ENCODE data around the gene NPRL2.

DNA sequence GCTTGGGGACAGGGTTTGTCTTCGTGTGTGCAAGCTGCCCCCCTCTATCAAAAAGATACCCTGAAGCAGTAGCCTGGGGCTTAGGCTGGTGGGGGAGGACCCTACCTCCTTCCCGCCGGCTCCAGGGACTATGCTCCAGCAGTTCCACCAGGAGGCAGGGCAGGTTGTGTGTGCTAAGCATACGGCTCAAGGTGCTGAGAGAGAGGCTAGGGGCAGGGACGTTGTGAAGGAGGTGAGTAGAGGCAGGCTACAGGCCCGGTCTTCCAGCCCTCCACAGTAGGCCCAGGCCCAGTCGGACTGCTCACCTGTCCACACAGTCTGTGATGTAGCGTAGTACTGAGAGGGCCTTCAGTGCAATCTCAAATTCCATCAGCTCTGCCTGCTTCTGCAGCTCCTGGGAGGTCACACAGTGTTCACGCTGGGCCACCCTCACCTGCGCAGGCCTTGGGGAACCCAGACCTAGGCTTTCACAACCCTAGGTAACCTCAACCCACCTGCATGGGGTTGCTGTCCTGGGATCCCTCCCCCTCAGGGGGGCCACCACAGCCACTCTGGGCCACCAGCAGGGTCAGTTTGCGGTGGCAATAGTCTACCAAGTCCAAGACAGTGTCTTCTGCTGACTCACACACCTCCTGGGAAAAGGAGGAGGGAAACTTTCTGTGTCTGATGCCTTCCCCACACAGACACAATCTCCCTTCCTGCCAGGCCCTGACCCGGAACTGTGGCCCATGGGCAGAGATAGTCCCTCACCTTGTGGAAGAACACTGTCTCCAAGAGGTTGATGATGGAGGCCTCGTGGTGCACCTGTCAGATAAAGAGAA, 7.6 kb downstream of the NPRL2 start:
- TF ChIP-seq, protein P1, sequence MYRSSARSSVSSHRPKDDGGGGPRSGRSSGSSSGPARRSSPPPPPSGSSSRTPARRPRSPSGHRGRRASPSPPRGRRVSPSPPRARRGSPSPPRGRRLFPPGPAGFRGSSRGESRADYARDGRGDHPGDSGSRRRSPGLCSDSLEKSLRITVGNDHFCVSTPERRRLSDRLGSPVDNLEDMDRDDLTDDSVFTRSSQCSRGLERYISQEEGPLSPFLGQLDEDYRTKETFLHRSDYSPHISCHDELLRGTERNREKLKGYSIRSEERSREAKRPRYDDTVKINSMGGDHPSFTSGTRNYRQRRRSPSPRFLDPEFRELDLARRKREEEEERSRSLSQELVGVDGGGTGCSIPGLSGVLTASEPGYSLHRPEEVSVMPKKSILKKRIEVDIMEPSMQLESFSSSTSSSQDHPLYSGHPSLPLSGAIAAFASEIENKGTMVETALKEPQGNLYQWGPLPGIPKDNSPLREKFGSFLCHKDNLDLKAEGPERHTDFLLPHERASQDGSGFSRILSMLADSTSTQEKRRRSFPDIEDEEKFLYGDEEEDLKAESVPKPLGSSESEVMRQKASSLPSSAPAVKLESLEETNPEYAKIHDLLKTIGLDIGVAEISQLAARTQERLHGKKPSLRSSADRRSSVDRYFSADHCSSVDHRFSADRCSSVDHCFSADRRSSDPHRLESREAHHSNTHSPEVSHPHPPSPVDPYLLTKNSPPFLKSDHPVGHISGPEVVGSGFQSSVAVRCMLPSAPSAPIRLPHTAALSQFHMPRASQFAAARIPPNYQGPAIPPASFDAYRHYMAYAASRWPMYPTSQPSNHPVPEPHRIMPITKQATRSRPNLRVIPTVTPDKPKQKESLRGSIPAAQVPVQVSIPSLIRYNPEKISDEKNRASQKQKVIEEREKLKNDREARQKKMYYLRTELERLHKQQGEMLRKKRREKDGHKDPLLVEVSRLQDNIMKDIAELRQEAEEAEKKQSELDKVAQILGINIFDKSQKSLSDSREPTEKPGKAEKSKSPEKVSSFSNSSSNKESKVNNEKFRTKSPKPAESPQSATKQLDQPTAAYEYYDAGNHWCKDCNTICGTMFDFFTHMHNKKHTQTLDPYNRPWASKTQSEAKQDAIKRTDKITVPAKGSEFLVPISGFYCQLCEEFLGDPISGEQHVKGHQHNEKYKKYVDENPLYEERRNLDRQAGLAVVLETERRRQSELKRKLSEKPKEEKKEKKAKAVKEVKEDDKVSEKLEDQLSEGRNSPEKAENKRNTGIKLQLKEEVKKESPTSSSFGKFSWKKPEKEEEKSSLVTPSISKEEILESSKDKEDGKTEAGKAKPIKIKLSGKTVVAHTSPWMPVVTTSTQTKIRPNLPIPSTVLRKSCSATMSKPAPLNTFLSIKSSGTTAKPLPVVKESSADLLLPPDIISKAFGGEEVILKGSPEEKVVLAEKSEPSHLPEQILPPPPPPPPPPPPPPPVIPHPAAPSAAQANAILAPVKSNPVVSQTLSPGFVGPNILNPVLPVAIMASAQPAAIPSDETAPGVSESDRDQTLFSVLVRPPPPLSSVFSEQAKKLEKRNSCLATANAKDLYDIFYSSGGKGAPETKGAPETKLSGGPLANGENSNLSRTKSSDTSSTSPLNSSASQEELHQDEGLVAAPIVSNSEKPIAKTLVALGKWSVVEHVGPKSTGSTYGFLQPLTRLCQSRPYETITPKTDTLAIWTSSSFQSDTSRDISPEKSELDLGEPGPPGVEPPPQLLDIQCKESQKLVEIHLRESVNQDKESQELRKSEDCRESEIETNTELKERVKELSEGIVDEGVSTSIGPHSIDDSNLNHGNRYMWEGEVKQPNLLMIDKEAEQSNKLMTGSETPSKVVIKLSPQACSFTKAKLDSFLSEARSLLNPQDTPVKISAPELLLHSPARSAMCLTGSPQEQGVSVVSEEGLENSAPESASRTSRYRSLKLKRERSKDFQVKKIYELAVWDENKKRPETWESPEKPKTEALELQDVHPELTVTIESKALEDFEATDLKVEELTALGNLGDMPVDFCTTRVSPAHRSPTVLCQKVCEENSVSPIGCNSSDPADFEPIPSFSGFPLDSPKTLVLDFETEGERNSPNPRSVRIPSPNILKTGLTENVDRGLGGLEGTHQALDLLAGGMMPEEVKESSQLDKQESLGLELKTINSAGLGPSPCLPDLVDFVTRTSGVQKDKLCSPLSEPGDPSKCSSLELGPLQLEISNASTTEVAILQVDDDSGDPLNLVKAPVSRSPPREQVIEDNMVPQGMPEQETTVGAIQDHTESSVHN (IDR thresholded peaks at IDR 0.05; ENCODE audit: borderline replicate concordance in 1 of 2, low read depth in 1 of 2) = no peak
- TF ChIP-seq POLR2A (conservative IDR thresholded peaks at IDR 0.05) (no peak), ZNF184 (CRISPR knock-in tag; IDR thresholded peaks at IDR 0.05) (no peak), HDGF (IDR thresholded peaks at IDR 0.05) (no peak), GATAD2B (IDR thresholded peaks at IDR 0.05; ENCODE audit: borderline replicate concordance) (no peak)

Data from K562 (cell line).